OCI-LY7 (cell line): ENCODE measurements around the gene SCFD2. TPM values are rescaled to one million over a fixed set of nuclear protein-coding genes. Genes with fewer than 3 reads are reported as not detected.

ENCODE experiments used
- BruUV-seq: library from RNA; stranded (reverse); fragments of 400-500 nt; replicated peaks from 2 replicates; lab custom pipeline; 2021; lab: Mats Ljungman, UMichigan
- CTCF ChIA-PET: fragments of 300-600 bp; sonication (Branson Sonifier 250); formaldehyde crosslinking; loops from one replicate; lab custom pipeline; 2022; ENCODE audit warnings: antibody characterized with exemption; ENCODE audit not compliant: unreplicated experiment; lab: Charles Lee
- POLR2A ChIA-PET: fragments of 300-600 bp; sonication (Branson Sonifier 250); formaldehyde crosslinking; loops from one replicate; lab custom pipeline; 2022; ENCODE audit warnings: antibody characterized with exemption; lab: Charles Lee
- DNase-seq: peaks from one replicate; pipeline ENCODE4 v3.0.0-alpha.2; 2015; ENCODE audit warnings: low spot score
- H2AFZ ChIP-seq: fragments of 200-600 bp; sonication (generic), shearing (Covaris generic); 2 replicates; pipeline ENCODE4 v1.6.1; 2014; ENCODE audit warnings: mild to moderate bottlenecking, antibody characterized with exemption, low read length, moderate library complexity
- H3K27ac ChIP-seq: fragments of 200-600 bp; sonication (generic); 2 replicates; pipeline ENCODE4 v1.5.1; 2014; ENCODE audit warnings: mixed run types, low read depth, mild to moderate bottlenecking, moderate library complexity, low read length, inconsistent platforms; ENCODE audit not compliant: poor library complexity, severe bottlenecking
- H3K36me3 ChIP-seq: fragments of 200-600 bp; sonication (generic); 2 replicates; pipeline ENCODE4 v1.6.1; 2014; ENCODE audit warnings: mild to moderate bottlenecking, antibody characterized with exemption, low read length, moderate library complexity, mixed read lengths; ENCODE audit not compliant: insufficient read depth
- H3K4me1 ChIP-seq: fragments of 200-600 bp; sonication (generic); 2 replicates; pipeline ENCODE4 v1.5.1; 2014; ENCODE audit warnings: mild to moderate bottlenecking, low read length; ENCODE audit not compliant: insufficient read depth, poor library complexity, severe bottlenecking
- H3K4me2 ChIP-seq: fragments of 200-600 bp; sonication (generic); 2 replicates; pipeline ENCODE4 v1.6.1; 2014; ENCODE audit warnings: mild to moderate bottlenecking, low read length
- H3K4me3 ChIP-seq: fragments of 200-600 bp; sonication (generic); 2 replicates; pipeline ENCODE4 v1.5.1; 2014; ENCODE audit warnings: mild to moderate bottlenecking, low read depth, low read length; ENCODE audit not compliant: poor library complexity, severe bottlenecking
- H3K79me2 ChIP-seq: fragments of 200-600 bp; sonication (generic); 2 replicates; pipeline ENCODE4 v1.6.1; 2016; ENCODE audit warnings: low read depth, mild to moderate bottlenecking, low read length, moderate library complexity, mixed read lengths; ENCODE audit not compliant: insufficient read depth
- H3K9me2 ChIP-seq: fragments of 200-600 bp; sonication (generic); 2 replicates; pipeline ENCODE4 v1.6.1; 2016; ENCODE audit warnings: mild to moderate bottlenecking, low read length, mixed read lengths; ENCODE audit not compliant: insufficient read depth
- H3K9me3 ChIP-seq: fragments of 200-600 bp; sonication (generic); 2 replicates; pipeline ENCODE4 v1.6.1; 2014; ENCODE audit warnings: mild to moderate bottlenecking, mixed run types, low read length, mixed read lengths
- H4K20me1 ChIP-seq: fragments of 200-600 bp; sonication (generic); 2 replicates; pipeline ENCODE4 v1.6.1; 2014; ENCODE audit warnings: mild to moderate bottlenecking, antibody characterized with exemption, low read length, moderate library complexity, mixed read lengths; ENCODE audit not compliant: insufficient read depth
- EZH2phosphoT487 ChIP-seq: fragments of 200-600 bp; sonication (generic); IDR thresholded peaks from 2 replicates; pipeline ENCODE4 v1.6.1; 2018; ENCODE audit warnings: low read depth, borderline replicate concordance, mild to moderate bottlenecking, mixed run types, antibody characterized with exemption, low read length, moderate library complexity, mixed read lengths
- intact Hi-C: fragments of 100-400 bp; cut with micrococcal nuclease; formaldehyde crosslinking; loops from one replicate; pipeline ENCODE4 v1.10.0; 2022; ENCODE audit not compliant: unreplicated experiment
- total RNA-seq, 2 experiments: library from RNA; depleted of rRNA in 1 of 2; stranded (reverse); fragments of >200 nt in 1 of 2; shearing (Covaris generic) in 1 of 2; gene quantifications; 2 replicates each; pipeline ENCODE4 v1.2.3, GENCODE V29; 2014 to 2022
- TF ChIP-seq, protein P1 (sequence below): fragments of 200-600 bp; sonication (generic); conservative IDR thresholded peaks from 2 replicates; pipeline ENCODE4 v1.5.1; 2014; ENCODE audit warnings: mild to moderate bottlenecking, antibody characterized with exemption, low read length, moderate library complexity, mixed read lengths

The SCFD2 gene
- total RNA-seq, 2 experiments from 2014 or later, result 27.2 to 52.0 TPM

GRCh38 chr4:53049528-53049927, 316.3 kb downstream of the SCFD2 start:
- H3K4me2 ChIP-seq, result no peak overlapping the region
- no peak overlapping the region for H2AFZ ChIP-seq
- H3K9me3 ChIP-seq, result no peaks in the 10 kb centered on the region
- no peaks in the 10 kb centered on the region for H3K36me3 ChIP-seq
- intact Hi-C loops, result no loop called here
- H3K4me1 ChIP-seq, result no peaks in the 10 kb centered on the region
- CTCF ChIA-PET, result no interaction called here
- no peak overlapping the region for H3K27ac ChIP-seq
- no peaks in the 10 kb centered on the region for H3K9me2 ChIP-seq
- H4K20me1 ChIP-seq, result no peaks in the 10 kb centered on the region
- TF ChIP-seq EZH2phosphoT487, result no peak
- TF ChIP-seq, protein P1, sequence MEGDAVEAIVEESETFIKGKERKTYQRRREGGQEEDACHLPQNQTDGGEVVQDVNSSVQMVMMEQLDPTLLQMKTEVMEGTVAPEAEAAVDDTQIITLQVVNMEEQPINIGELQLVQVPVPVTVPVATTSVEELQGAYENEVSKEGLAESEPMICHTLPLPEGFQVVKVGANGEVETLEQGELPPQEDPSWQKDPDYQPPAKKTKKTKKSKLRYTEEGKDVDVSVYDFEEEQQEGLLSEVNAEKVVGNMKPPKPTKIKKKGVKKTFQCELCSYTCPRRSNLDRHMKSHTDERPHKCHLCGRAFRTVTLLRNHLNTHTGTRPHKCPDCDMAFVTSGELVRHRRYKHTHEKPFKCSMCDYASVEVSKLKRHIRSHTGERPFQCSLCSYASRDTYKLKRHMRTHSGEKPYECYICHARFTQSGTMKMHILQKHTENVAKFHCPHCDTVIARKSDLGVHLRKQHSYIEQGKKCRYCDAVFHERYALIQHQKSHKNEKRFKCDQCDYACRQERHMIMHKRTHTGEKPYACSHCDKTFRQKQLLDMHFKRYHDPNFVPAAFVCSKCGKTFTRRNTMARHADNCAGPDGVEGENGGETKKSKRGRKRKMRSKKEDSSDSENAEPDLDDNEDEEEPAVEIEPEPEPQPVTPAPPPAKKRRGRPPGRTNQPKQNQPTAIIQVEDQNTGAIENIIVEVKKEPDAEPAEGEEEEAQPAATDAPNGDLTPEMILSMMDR, result no peak
- no peak for DNase-seq
- H3K79me2 ChIP-seq, result no peaks in the 10 kb centered on the region
- no peak overlapping the region for H3K4me3 ChIP-seq
- POLR2A ChIA-PET, result no interaction called here
- no TSS peak for BruUV-seq

DNA sequence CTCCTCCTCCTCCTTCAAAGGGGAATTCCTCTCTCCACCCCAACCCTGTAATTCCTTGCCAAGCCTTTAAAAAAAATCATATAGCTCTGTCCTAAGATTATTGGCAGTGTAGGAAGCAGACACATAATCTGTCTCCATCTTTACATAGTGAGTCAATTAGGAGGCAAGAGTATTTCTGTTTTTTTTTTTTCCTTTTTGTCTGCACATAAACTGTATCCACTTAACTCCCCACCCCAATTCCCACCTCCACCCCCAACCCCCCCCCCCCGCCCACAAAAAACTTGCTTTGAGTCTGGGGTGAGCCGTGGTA, 321.3 kb downstream of the SCFD2 start:
- ChIA-PET CTCF (no interaction called here), POLR2A (interaction anchor here (0.6 kb wide), 1 partner anchor 655 kb away, joined by 6 read pairs; no protein-coding TSS in a partner anchor)
- Histone ChIP-seq H3K79me2 (no peaks in the 10 kb centered on the region), H2AFZ (no peak overlapping the region), H3K36me3 (no peaks in the 10 kb centered on the region), H4K20me1 (no peaks in the 10 kb centered on the region), H3K27ac (no peak overlapping the region), H3K4me1 (no peaks in the 10 kb centered on the region), H3K9me3 (no peaks in the 10 kb centered on the region), H3K4me2 (no peak overlapping the region), H3K9me2 (no peaks in the 10 kb centered on the region), H3K4me3 (no peak overlapping the region)
- intact Hi-C loops, result no loop called here
- no peak for DNase-seq
- BruUV-seq, result no TSS peak
- TF ChIP-seq EZH2phosphoT487, result no peak
- TF ChIP-seq, protein P1, result no peak

DNA sequence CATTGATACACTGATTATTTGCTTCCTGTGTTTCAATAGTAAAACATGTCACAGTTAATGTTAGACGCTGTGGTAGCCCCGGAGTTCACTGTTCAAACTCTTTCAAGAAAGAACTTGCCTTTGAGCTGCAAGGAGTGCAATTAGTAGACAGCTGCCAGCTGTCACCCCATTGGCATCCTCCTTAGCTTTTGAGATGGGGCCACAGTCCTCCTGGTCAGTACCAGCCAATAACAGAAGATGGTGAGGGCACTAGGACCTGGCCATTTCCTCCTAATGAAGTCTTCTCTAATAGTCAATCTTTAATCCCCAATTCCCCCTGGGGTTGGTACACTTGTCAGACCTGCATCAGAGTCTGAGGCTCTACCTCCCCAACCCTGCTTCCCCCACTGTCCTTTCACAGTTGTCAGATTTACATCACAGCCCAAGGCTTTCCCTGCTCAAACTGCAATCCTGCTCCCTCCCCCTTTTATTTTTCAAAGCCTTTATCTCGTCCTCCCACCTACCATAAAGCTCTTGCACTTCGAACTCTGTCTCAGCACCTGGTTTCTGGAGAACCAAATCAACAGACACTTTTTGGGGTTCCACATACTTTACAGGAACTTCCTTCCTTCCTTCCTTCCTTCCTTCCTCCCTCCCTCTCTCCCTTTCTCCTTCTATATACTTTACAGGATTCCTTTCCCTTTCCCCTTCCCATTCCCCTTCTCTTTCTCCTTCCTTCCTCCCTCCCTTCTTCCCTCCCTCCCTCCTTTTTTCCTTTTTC, 321.8 kb downstream of the SCFD2 start:
- TF ChIP-seq EZH2phosphoT487, result no peak
- TF ChIP-seq, protein P1, result no peak
- CTCF ChIA-PET, result no interaction called here
- Histone ChIP-seq H3K4me3 (no peak overlapping the region), H3K27ac (no peak overlapping the region), H2AFZ (no peak overlapping the region), H3K9me3 (no peaks in the 10 kb centered on the region), H3K36me3 (no peaks in the 10 kb centered on the region), H3K79me2 (no peaks in the 10 kb centered on the region), H3K9me2 (no peaks in the 10 kb centered on the region), H4K20me1 (no peaks in the 10 kb centered on the region), H3K4me2 (no peak overlapping the region), H3K4me1 (no peaks in the 10 kb centered on the region)
- intact Hi-C loops, result no loop called here
- DNase-seq, result no peak
- POLR2A ChIA-PET, result no interaction called here
- no TSS peak for BruUV-seq
